Measurements from ENCODE around the gene RNF214.
A peak's percentile ranks its signal among the peaks of the same experiment; 100 is the strongest.
"Not testable (repeated sequence)": the region's sequence is repeated elsewhere in the genome, so short reads cannot be mapped to it uniquely, and the experiment has no call there.

The RNF214 gene

DNA sequence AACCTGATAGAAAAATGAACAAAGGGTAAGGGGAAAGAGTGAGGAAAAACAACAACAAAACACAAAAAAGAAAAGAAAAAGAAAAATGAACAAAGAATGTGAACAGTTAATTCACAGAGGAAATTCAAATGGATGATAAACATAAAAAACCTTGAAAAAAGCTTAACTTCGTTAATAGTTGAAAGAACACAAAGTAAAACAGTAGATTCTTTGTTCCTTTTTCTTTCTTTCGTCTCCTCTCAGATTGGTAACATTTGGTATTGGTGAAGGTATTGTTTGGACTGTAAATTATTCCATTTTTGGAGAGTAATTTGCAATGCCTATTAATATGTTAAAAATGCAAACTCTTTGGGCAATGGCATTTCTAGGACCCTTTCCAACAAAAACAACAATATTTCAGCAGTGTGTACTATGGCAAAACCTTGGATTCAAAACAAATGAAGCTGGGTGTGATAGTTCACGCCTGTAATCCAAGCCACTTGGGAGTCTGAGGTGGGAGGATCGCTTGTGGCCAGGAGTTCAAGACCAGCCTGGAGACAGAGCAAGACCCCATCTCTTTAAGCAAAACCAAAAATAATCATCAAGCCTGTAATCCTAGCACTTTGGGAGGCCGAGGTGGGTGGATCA lies 86.9 kb downstream of the RNF214 start:
- DNase-seq = no peak

DNA sequence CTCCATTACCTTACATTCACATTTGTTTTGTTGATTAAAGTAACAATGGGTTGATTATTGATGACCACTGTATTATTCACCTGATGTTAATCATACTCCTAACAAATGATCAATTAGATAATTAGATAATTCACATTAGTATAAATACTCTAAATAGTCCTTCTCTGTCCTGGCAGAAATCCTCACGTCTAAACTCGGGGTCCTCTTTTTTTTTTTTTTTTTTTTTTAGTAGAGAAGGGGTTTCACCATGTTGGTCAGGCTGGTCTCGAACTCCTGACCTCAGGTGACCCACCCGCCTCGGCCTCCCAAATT lies 94.7 kb downstream of the RNF214 start:
- DNase-seq = not testable (repeated sequence)

DNA sequence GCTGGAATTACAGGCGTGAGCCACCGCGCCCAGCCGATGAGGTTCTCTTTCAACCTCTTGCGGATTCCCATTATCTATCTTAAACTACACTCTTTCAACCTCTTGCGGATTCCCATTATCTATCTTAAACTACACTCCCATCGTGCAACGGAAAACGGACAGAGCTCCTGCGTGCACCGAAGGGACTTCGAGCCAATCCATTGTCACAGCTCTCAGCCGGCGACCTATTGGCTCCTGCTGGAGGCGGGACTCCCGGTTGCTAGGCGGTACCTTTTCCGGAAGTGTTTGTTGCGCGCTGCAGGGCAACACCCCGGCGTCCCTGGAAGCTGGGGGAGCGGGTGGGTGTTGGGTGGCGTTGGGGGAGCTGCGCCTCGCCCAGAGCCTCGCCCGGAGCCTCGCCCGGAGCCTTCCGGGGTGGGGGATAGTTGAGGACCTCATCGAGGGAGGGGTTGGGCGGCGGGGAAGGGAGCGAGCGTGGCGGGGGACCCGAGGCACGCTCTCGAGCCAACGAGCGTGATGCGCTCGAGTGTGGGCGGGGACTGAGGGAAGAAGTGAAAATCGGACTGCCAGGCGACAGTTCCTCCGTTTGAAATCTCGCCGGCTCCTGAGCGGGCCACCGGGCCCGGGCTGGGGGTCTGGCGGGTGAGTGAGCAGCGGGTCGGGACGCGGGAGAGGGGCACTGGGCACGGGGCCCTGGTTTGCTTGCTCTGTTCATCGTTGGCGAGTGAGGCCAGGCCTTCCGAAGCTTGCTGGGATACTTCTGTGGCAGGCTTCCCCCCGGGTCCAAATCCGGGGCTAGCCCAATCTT lies 95.3 kb downstream of the RNF214 start, which contains the start of gene CEP164:
Gene CEP164 (plus strand): TSS at position 288 of the 808 bp plus-strand sequence. CDS start 10,733 bp downstream, outside the sequence.
- peak; percentile 95 for DNase-seq

DNA sequence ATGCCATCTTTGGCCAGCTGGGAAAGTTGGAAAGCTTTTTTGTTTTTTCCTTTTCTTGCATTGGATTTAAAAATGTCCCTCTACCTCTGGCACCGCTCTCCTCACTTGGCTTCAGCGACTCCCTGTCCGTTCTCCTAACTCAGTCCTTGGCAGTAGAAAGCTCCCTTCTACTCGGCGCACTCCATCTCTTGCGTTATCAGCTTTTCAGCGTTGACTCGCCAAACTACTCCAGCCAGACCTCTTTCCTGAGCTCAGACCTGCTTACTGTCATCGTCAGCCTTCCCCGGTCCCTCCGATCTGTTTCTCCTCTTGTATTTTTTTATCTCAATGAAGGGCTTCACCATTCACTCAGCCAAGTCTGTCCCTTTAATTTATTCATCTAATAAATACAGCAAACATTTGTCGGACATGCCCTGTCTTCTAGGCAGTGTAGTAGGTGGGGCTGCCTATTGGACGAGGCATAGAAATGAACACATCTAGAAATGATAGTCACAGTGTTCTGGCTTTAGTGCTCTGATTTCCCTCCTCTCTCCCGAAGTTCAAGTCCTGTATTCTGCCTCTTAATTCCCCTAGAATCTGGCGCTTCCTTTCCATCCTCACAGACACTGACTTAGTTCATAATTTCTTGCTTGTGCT lies 96.0 kb downstream of the RNF214 start:
- DNase-seq = peak; percentile 63

- no peak for DNase-seq
Observed at GRCh38 chr11:117332843-117333242, 100.4 kb downstream of the RNF214 start.

DNA sequence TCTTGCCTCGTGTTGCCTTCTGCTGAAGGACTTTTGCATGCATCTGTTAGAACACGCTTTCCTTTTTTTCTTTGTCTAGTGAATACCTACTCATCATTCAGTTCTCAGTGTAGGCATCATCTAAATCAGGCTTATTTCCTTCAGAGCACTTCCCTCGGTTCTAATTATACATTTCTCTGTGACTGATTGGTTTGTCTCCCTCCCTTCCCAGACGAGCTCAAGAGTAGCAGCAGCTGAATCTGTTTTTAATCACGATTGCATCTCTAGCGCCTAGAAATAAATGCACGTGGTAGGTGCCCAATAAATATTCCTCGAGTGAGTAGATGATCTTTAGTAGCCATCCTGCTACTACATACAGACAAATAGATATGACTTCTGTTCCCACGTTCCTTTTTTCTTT lies 101.4 kb downstream of the RNF214 start:
- DNase-seq = no peak

GRCh38 chr11:117334896-117335295 lies 102.4 kb downstream of the RNF214 start:
- DNase-seq = no peak

DNA sequence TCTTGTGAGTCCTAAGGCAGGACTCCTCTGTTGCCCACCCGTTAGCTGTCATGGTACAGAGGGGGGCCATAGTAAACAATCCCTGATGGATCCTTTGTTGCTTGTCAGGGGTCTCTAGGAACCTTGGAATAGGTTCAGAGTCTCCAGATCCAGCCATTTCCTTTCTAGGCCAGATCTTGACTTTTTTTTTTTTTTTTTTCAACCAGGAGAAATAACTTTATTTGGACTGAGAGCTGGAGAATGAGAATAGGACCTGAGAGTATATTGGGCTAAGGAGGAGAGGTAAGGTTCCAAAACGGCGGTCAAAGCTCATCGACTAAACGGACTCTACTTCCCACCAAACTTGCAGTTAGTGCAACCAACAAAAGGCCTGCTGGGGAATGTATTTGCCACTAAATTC lies 102.9 kb downstream of the RNF214 start:
- DNase-seq = no peak
